Astrocyte (in vitro differentiated cells and primary cell): ENCODE results near the gene ARL4A.

Source experiments
- EZH2 ChIP-seq: IDR thresholded peaks from 2 replicates; pipeline ENCODE4 v1.6.1; 2012; ENCODE audit warnings: mild to moderate bottlenecking, low read length, inconsistent platforms; ENCODE audit not compliant: insufficient read depth
- TF ChIP-seq, protein P1 (sequence below): IDR thresholded peaks from 2 replicates; pipeline ENCODE4 v1.5.1; 2011; ENCODE audit warnings: low read depth, mild to moderate bottlenecking, inconsistent platforms, low read length, moderate library complexity; ENCODE audit not compliant: insufficient read depth

DNA sequence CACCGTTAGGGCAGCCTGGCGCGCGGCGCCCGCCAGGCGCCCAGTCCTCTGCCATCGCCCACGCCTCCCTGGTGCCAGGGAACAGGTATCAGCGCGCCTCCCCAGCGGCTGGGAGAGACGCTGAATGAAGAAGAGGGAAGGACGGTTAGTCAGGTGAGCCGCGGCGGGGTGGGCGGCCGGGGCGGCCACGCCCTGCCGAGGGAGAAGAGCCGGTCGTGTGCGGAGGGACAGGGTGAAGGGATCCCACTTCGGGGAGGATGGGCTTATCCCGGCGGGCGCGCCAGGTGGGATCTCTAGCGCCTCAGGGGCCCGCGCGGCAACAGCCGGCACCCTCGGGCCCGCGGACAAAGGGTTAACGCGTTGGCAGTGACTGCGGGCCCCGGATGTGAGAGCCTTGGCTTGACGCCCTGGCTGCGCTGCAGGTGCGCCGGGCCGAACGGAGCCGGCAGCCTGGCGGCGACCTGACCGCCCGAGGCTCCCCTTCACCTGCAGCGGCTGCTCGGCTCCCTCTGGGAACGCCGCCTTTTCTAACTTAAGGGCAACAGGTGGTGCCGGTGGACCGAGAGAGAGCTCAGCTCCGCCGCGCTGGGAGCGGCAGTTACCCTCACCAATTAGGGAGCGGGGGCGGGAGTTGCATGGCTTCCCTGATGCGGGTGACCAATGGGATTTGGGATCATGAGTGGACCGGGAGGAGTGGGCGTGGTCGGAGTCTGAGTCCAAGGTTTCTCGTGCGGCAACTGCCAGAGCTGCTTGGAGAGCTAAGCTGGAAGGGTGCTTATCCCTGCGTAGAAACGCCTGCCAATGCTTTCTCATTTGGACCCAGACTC is at the start of gene ARL4A:
- TF ChIP-seq, protein P1, sequence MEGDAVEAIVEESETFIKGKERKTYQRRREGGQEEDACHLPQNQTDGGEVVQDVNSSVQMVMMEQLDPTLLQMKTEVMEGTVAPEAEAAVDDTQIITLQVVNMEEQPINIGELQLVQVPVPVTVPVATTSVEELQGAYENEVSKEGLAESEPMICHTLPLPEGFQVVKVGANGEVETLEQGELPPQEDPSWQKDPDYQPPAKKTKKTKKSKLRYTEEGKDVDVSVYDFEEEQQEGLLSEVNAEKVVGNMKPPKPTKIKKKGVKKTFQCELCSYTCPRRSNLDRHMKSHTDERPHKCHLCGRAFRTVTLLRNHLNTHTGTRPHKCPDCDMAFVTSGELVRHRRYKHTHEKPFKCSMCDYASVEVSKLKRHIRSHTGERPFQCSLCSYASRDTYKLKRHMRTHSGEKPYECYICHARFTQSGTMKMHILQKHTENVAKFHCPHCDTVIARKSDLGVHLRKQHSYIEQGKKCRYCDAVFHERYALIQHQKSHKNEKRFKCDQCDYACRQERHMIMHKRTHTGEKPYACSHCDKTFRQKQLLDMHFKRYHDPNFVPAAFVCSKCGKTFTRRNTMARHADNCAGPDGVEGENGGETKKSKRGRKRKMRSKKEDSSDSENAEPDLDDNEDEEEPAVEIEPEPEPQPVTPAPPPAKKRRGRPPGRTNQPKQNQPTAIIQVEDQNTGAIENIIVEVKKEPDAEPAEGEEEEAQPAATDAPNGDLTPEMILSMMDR, result no peak
- TF ChIP-seq EZH2, result no peak
